B cell (primary cell): ENCODE data around the gene SLC4A4.

ENCODE experiments used
- EZH2 ChIP-seq: IDR thresholded peaks from 2 replicates; pipeline ENCODE4 v1.6.1; 2012; ENCODE audit warnings: borderline replicate concordance, low read depth, mild to moderate bottlenecking, moderate library complexity, low read length; ENCODE audit not compliant: insufficient read depth, poor library complexity, severe bottlenecking
- TF ChIP-seq, protein P1 (sequence below): fragments of 200-600 bp; IDR thresholded peaks from one replicate; pipeline ENCODE4 v1.8.0; 2022; ENCODE audit warnings: antibody characterized with exemption, mild to moderate bottlenecking

DNA sequence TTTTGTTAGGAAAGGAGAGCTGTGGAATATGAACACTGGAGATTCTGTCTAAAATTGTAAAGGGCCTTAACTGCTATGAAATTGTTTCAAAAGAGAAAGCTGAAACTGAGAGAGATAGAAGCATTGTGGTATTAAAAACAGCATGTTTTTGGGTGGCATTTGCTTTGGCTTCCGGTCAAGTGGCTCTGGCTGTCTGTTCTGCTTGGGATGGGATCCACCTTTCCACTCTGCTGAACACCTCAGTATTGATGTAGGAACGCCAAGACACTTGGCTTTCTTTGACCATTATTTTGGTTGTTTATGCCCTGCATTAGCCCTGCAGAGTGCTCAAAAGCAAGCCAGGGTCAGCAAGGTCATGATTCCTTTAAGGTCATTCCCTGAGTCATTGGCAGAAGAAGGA lies 199.7 kb downstream of the SLC4A4 start:
- TF ChIP-seq, protein P1, sequence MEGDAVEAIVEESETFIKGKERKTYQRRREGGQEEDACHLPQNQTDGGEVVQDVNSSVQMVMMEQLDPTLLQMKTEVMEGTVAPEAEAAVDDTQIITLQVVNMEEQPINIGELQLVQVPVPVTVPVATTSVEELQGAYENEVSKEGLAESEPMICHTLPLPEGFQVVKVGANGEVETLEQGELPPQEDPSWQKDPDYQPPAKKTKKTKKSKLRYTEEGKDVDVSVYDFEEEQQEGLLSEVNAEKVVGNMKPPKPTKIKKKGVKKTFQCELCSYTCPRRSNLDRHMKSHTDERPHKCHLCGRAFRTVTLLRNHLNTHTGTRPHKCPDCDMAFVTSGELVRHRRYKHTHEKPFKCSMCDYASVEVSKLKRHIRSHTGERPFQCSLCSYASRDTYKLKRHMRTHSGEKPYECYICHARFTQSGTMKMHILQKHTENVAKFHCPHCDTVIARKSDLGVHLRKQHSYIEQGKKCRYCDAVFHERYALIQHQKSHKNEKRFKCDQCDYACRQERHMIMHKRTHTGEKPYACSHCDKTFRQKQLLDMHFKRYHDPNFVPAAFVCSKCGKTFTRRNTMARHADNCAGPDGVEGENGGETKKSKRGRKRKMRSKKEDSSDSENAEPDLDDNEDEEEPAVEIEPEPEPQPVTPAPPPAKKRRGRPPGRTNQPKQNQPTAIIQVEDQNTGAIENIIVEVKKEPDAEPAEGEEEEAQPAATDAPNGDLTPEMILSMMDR: no peak
- TF ChIP-seq EZH2: no peak
